ENCODE results near the gene TRAPPC14. TPM values are rescaled to one million over a fixed set of nuclear protein-coding genes. Genes with fewer than 3 reads are reported as not detected.

Gene TRAPPC14
- total and polyA plus RNA-seq, 9 of the 15 experiments (the other 6 are each of a cell fraction or from before 2014, with no cell fraction given), result 0.42 to 45.9 (median 18.2) TPM

GRCh38 chr7:100126931-100127865 is 31.3 kb downstream of the TRAPPC14 start, which contains the start of gene MBLAC1 (continued):
- TF ChIP-seq GABPA (tag; conservative IDR thresholded peaks at IDR 0.05; ENCODE audit: low read depth) (peak; percentile 80), ZBTB26 (CRISPR knock-in tag; IDR thresholded peaks at IDR 0.05) (no peak), KAT7 (CRISPR knock-in tag; IDR thresholded peaks at IDR 0.05; ENCODE audit: borderline replicate concordance) (peak; percentile 19; the same call in 1 of the 2 replicates), C11orf30 (IDR thresholded peaks at IDR 0.05; ENCODE audit: low read depth) (0 out of 2 replicates have a peak, but pooled peaks have one; percentile 41), NBN (IDR thresholded peaks at IDR 0.05; ENCODE audit: low read depth) (peak; percentile 86; the same call in 1 of the 2 replicates), EP300 (IDR thresholded peaks at IDR 0.05; ENCODE audit: low read length) (0 out of 2 replicates have a peak, but pooled peaks have one; percentile 7), GTF2E2 (tag; IDR thresholded peaks at IDR 0.05) (0 out of 2 replicates have a peak, but pooled peaks have one; percentile 67), POLR2B (IDR thresholded peaks at IDR 0.05; ENCODE audit: low read depth, partially characterized antibody) (peak; percentile 91), ZNF655 (CRISPR knock-in tag; IDR thresholded peaks at IDR 0.05) (no peak), RNF2 (IDR thresholded peaks at IDR 0.05) (peak; percentile 61), GATAD2B (IDR thresholded peaks at IDR 0.05; ENCODE audit: borderline replicate concordance) (no peak), FIP1L1 (IDR thresholded peaks at IDR 0.05; ENCODE audit: low read depth, low read length, poor library complexity, severe bottlenecking) (peak; percentile 80), ETS1 (conservative IDR thresholded peaks at IDR 0.05; ENCODE audit: control insufficient read depth, low read depth, low read length) (0 out of 2 replicates have a peak, but pooled peaks have one; percentile 11), SP1 (CRISPR knock-in tag; IDR thresholded peaks at IDR 0.05) (peak; percentile 80), ZMIZ1 (IDR thresholded peaks at IDR 0.05; ENCODE audit: low read depth in 2 of 2, low read length in 2 of 2) (no peak), XRCC5 (IDR thresholded peaks at IDR 0.05; ENCODE audit: low read depth, low read length) (no peak), ZNF644 (tag; IDR thresholded peaks at IDR 0.05; ENCODE audit: low read depth) (no peak), ZKSCAN1 (IDR thresholded peaks at IDR 0.05; ENCODE audit: low read depth, low read length) (peak; percentile 52; the same call in 1 of the 2 replicates), BCL6 (CRISPR knock-in tag; IDR thresholded peaks at IDR 0.05) (no peak), CREM (IDR thresholded peaks at IDR 0.05; ENCODE audit: low read depth) (peak; percentile 80), MTA3 (IDR thresholded peaks at IDR 0.05; ENCODE audit: borderline replicate concordance) (peak; percentile 60)
